GM18868 (cell line): ENCODE measurements around the gene PTPRM.

Experiments
- ATAC-seq: cut with Tn5 transposase; IDR thresholded peaks from one replicate; pipeline ENCODE4 v1.9.1; 2021; ENCODE audit warnings: mild to moderate bottlenecking, moderate library complexity; ENCODE audit not compliant: unreplicated experiment

The PTPRM gene

GRCh38 chr18:8197499-8197898, 630.4 kb downstream of the PTPRM start:
- no peak for ATAC-seq

GRCh38 chr18:8207996-8208395, 640.9 kb downstream of the PTPRM start:
- ATAC-seq = no peak

- ATAC-seq = no peak
These were observed 641.6 kb downstream of the PTPRM start for GRCh38 chr18:8208716-8209115.

GRCh38 chr18:8212896-8213780, 646.0 kb downstream of the PTPRM start:
- ATAC-seq = no peak

DNA sequence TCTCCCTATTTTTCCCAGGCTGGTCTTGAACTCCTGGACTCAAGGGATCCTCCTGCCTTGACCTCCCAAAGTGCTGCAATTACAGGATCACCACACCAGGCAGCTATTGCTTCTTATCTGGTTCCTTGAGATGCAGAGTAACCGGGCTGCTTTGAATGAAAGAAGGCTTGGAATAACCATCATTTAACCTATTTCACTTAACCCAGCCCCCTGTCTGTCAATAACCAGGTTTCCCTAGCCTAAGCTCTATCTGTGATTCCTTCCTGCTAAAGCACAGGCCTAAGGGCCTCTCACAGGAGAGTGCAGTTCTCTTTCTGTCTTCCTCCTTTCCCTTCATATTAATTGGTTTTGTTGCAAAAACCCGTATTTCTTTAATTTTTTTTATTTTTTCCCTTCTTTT, 648.6 kb downstream of the PTPRM start:
- no peak for ATAC-seq

DNA sequence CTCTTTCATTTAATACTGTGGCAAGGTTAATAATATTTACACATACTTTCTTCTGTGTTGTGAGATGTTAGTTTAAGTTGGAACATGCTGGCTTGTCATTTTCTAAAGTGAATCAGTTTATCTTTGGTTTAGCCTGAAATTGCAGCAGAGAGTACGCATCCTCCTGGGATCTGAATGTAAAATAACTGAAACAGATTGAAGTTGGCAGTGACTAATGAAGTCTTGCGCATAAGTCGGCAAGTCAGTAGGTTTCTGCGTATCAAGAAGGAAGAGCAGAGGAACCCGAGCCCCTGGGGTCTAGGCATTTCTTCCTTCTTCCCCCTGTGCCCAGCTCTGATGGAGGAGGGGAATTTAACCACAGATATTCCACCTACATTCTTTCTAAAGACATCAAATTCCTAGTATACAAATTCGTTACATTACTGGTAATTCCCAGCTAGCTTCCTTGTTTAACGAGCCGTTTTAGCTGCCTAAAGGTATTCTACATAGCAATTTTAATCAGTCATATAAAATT, 650.0 kb downstream of the PTPRM start:
- no peak for ATAC-seq

- no peak for ATAC-seq
These were observed 651.1 kb downstream of the PTPRM start for GRCh38 chr18:8218197-8218596.

GRCh38 chr18:8221452-8221851, 654.3 kb downstream of the PTPRM start:
- no peak for ATAC-seq

- ATAC-seq = no peak
These were observed 657.5 kb downstream of the PTPRM start for GRCh38 chr18:8224576-8224975.

- ATAC-seq = no peak
These were observed 661.9 kb downstream of the PTPRM start for GRCh38 chr18:8229040-8229439.

GRCh38 chr18:8229787-8230186, 662.7 kb downstream of the PTPRM start:
- ATAC-seq = no peak

GRCh38 chr18:8231316-8231715, 664.2 kb downstream of the PTPRM start:
- ATAC-seq = no peak

DNA sequence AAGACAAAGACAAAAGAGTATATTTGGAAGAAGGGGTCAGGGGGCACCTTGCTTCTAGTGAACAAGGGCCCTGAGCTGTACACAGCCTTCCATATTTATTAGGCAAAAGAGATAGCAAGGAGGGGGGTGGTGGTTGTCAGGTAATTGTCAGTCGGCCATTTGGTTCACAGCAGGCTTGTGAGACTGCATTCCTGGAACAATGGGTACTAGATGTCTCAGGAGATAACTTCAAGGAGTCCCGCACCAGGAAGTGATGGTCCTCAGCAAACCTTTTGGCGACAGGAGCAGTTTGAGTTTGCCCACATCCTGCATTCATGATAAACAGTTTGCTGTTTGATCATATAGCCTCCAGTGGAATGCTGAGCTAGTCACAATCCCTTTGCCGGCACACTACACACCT, 665.7 kb downstream of the PTPRM start:
- no peak for ATAC-seq

GRCh38 chr18:8235894-8236293, 668.8 kb downstream of the PTPRM start:
- no peak for ATAC-seq

GRCh38 chr18:8238507-8238906, 671.4 kb downstream of the PTPRM start:
- no peak for ATAC-seq

DNA sequence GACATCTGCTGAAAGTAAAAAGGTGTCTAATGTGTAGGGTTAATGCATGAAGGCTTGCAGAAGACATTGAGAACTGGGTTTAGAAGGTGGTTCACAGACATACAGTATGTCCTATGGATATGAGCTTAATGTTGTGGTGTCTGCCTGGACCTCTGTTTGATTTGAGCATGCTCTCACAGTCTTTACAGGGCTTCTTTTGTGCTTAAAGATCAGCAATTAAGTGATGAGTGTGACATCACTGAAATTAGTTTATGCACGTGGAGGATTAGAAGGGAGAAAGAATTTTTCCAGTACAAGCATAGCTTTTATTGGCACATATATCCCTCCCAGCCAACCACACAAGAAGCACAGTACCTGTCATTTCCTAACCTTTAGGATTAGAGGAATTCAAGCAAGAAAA, 674.6 kb downstream of the PTPRM start:
- no peak for ATAC-seq

DNA sequence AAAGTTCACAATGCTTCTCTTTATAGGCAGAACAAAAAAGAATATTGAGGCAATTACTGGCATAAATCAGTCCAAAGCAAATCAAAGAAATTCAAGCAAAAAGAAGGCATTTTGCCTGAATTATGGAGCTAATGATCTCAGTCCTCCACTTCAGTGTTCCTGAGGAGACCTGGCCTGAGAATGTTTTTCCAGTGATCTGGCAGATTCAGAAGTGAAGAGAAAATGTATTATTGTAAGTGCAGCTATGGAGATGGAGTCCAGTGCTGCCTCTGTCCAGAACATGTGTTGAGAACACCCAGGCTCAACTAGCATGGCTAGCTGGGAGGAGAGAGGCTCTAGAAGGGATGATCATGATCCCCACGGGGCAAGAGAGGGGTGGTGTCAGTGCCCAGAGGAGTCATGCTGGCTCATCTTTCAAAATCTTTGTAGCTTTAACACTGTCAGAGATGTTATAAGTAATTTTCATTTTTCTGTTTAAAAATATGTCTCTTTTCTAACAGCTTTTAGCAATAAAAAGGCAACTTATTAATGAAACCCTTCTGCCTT, 675.1 kb downstream of the PTPRM start:
- no peak for ATAC-seq

DNA sequence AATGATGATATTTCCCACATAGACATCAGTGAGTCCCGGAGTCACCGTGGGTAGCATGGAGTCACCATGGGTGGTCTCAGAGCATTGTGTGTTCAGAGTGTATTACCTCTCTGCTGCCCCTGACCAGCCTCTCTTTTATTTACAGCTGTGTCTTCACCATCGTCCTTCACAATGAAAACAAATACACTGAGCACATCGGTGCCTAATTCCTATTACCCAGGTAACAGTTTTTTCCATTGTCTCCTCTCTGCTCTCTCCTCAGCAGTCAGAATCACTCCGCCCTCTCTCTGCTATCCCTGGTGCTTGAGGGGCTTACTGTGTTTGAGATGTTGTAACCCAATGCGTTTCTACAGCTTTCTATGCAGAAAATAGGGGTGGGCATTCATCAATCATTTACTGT, 680.6 kb downstream of the PTPRM start:
- no peak for ATAC-seq

DNA sequence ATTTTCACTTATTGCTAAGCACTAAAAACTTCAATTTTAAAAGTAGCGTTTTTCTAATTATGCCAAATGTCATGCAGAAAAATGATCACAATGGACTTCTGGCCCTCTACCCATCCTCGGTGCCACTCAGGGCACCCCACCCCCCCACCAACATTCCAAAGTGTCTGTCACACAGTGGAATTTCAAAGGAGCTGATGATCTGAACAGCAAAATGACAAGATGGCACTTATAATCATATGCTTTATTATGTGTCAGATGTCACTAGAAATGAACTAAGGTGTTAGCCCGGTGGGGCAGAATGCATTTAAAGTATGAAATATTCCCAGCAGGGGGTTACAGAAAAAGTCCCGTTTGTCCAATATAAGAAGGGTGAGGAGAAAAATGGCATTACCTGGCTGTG, 681.5 kb downstream of the PTPRM start:
- ATAC-seq = no peak

- no peak for ATAC-seq
These were observed 682.7 kb downstream of the PTPRM start for GRCh38 chr18:8249811-8250210.

- ATAC-seq = no peak
These were observed 685.3 kb downstream of the PTPRM start for GRCh38 chr18:8252371-8252770.

DNA sequence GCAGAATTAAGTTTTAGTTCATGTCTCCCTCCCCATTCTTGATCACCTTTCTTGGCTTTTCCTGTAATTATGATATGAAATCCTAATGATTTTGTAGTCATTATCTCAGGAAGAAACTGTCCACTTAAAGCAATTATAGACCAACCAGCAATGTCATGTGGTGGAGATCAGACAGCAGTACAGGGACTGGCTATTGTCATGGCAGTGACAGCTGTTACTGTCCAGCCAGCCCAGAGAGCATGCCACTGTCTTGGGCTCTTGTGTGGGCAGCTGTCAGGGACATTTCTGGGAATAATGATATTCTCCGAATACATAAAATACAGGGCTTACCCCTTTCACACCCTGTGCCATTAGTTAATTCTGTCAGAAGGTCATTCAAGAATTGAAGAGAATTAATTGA, 686.8 kb downstream of the PTPRM start:
- no peak for ATAC-seq
